CD4-positive, alpha-beta T cell (primary cell): ENCODE measurements around the gene EML6. TPM values are rescaled to one million over a fixed set of nuclear protein-coding genes. Genes with fewer than 3 reads are reported as not detected.
A peak's percentile ranks its signal among the peaks of the same experiment; 100 is the strongest.

ENCODE experiments used
- ATAC-seq: fragments of 200-7000 bp; cut with Tn5 transposase; one replicate; pipeline ENCODE4 v1.10.0; 2022; ENCODE audit warnings: mild to moderate bottlenecking; ENCODE audit not compliant: poor library complexity
- CTCF ChIA-PET: fragments of 350-600 bp; sonication (Branson Sonifier 250); formaldehyde crosslinking; loops from one replicate; lab custom pipeline; 2021; ENCODE audit warnings: antibody characterized with exemption, inconsistent platforms; lab: Charles Lee
- POLR2A ChIA-PET: fragments of 350-600 bp; sonication (Branson Sonifier 250); formaldehyde crosslinking; loops from one replicate; lab custom pipeline; 2021; ENCODE audit warnings: antibody characterized with exemption, inconsistent platforms; lab: Charles Lee
- DNase-seq, 14 experiments: peaks; one replicate each; pipeline ENCODE4 v3.0.0-alpha.2; 2013 to 2020; ENCODE audit warnings: mixed read lengths in 2 of 14
- H3K27ac ChIP-seq, 2 donors: one replicate each; pipeline versions ENCODE4 v1.5.1 to v1.7.0; 2013; ENCODE audit warnings: low read length in 2 of 2, low read depth in 1 of 2, mild to moderate bottlenecking in 1 of 2
- H3K27me3 ChIP-seq, 2 experiments: 1 replicate in 1 of 2; 2 replicates in 1 of 2; pipeline versions ENCODE4 v1.6.1 to v1.7.0; 2013; ENCODE audit warnings: low read length in 2 of 2, control low read depth in 1 of 2, mild to moderate bottlenecking in 1 of 2, moderate library complexity in 1 of 2; ENCODE audit not compliant: insufficient read depth in 2 of 2, control insufficient read depth in 1 of 2
- H3K36me3 ChIP-seq: one replicate; pipeline ENCODE4 v1.6.1; 2013; ENCODE audit warnings: low read length, control low read depth; ENCODE audit not compliant: insufficient read depth
- H3K4me1 ChIP-seq: one replicate; pipeline ENCODE4 v1.6.1; 2013; ENCODE audit warnings: low read length, control low read depth; ENCODE audit not compliant: insufficient read depth
- H3K4me3 ChIP-seq: one replicate; pipeline ENCODE4 v1.5.1; 2013; ENCODE audit warnings: mild to moderate bottlenecking, low read length, moderate library complexity
- H3K9me3 ChIP-seq, 2 experiments: 1 replicate in 1 of 2; 2 replicates in 1 of 2; pipeline versions ENCODE4 v1.6.1 to v1.7.0; 2013; ENCODE audit warnings: low read length in 2 of 2, mild to moderate bottlenecking in 2 of 2, control low read depth in 1 of 2, moderate library complexity in 1 of 2; ENCODE audit not compliant: control insufficient read depth in 1 of 2, insufficient read depth in 1 of 2
- H3K27ac Mint-ChIP-seq: one replicate; pipeline ENCODE4 v1.8.0; 2020; ENCODE audit warnings: mixed read lengths
- H3K27me3 Mint-ChIP-seq: one replicate; pipeline ENCODE4 v1.8.0; 2021; ENCODE audit warnings: mixed read lengths
- H3K36me3 Mint-ChIP-seq: one replicate; pipeline ENCODE4 v1.8.0; 2021; ENCODE audit warnings: low read depth, mixed read lengths
- H3K4me1 Mint-ChIP-seq: one replicate; pipeline ENCODE4 v1.8.0; 2021; ENCODE audit warnings: low read depth, mixed read lengths
- H3K4me3 Mint-ChIP-seq: one replicate; pipeline ENCODE4 v1.8.0; 2020; ENCODE audit warnings: mild to moderate bottlenecking, mixed read lengths
- H3K9me3 Mint-ChIP-seq: one replicate; pipeline ENCODE4 v1.8.0; 2020; ENCODE audit warnings: mixed read lengths
- CTCF ChIP-seq: fragments of 200-600 bp; IDR thresholded peaks from one replicate; pipeline ENCODE4 v1.8.0; 2022; ENCODE audit warnings: antibody characterized with exemption, mild to moderate bottlenecking
- intact Hi-C, 2 experiments: fragments of 100-400 bp; cut with DNase I in 1 of 2; cut with micrococcal nuclease in 1 of 2; formaldehyde crosslinking; loops; one replicate each; pipeline versions ENCODE4 v1.15.1 to v1.9.0; 2023 to 2025; cut with DNase I, micrococcal nuclease
- total RNA-seq, 174 experiments: library from RNA in 2 of 174; stranded (reverse) in 2 of 174; gene quantifications; one replicate each; pipeline ENCODE4 v1.2.3 and lab custom pipeline; 2021 to 2026

The EML6 gene
- total RNA-seq, 2 experiments from 2014 or later, result 0.22 to 0.34 TPM

- intact Hi-C loops, result no loop called here
- H3K27ac Mint-ChIP-seq, result no peak overlapping the region
- ATAC-seq (no peak), DNase-seq (no peak)
- no peaks in the 10 kb centered on the region for H3K9me3 Mint-ChIP-seq
- ChIA-PET POLR2A (no interaction called here), CTCF (no interaction called here)
- H3K4me1 Mint-ChIP-seq, result no peaks in the 10 kb centered on the region
- no peak for TF ChIP-seq CTCF
- Histone ChIP-seq H3K27ac (no peak overlapping the region), H3K27me3 (no peaks in the 10 kb centered on the region), H3K4me1 (peaks cover 20% of the 10 kb centered on the region), H3K36me3 (no peaks in the 10 kb centered on the region), H3K4me3 (no peak overlapping the region), H3K9me3 (peaks cover 8 to 19% of the 10 kb centered on the region in 2 experiments)
- no peaks in the 10 kb centered on the region for H3K36me3 Mint-ChIP-seq
- no peak overlapping the region for H3K4me3 Mint-ChIP-seq
- H3K27me3 Mint-ChIP-seq, result peaks cover 4% of the 10 kb centered on the region
Observed at GRCh38 chr2:54941248-54941984, 218.0 kb downstream of the EML6 start.

- no peak for TF ChIP-seq CTCF
- ATAC-seq (peak; percentile 81), DNase-seq (peak in 4 of 14 experiments; percentile 22 to 79 (median 52))
- Mint-ChIP-seq H3K4me1 (no peaks in the 10 kb centered on the region), H3K27ac (no peak overlapping the region), H3K4me3 (no peak overlapping the region), H3K36me3 (no peaks in the 10 kb centered on the region), H3K9me3 (no peaks in the 10 kb centered on the region), H3K27me3 (peaks cover 4% of the 10 kb centered on the region)
- no peak overlapping the region for H3K27ac ChIP-seq
- ChIA-PET POLR2A (no interaction called here), CTCF (no interaction called here)
- H3K4me1 ChIP-seq, result peaks cover 20% of the 10 kb centered on the region
- intact Hi-C loops, result no loop called here
- no peaks in the 10 kb centered on the region for H3K27me3 ChIP-seq
- H3K9me3 ChIP-seq, result peaks cover 8 to 13% of the 10 kb centered on the region in 2 experiments
- no peak overlapping the region for H3K4me3 ChIP-seq
- no peaks in the 10 kb centered on the region for H3K36me3 ChIP-seq
Observed at GRCh38 chr2:54942373-54942772, 218.9 kb downstream of the EML6 start.

DNA sequence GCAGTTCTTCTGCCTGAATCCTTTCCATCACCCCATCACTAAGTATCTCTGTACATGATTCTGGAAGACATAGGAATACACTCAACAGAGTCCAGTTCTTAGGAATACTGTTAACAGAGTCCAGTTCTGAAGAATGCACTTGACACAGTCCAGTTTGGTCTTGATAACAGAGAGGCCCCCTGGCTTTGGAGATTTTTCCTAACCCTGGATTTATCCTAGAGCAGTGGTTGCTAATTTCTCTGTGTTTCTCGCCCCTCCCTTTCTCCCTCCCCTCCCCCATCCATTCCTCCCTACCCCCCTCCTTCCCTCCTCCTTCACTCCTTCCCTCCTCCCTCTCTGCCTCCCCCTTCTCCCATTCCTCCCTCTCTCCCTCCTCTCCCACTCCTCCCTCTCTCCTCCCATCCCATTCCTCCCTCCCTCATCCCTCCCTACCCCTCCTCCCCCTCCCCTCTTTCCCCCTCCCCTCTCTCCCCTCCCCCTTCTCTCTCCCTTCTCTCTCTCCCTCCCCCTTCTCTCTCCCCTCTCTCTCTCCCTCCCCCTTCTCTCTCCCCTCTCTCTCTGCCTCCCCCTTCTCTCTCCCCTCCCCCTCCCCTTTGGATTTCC, 221.4 kb downstream of the EML6 start:
- H3K4me3 Mint-ChIP-seq, result no peak overlapping the region
- no peaks in the 10 kb centered on the region for H3K9me3 Mint-ChIP-seq
- H3K27ac ChIP-seq, result no peak overlapping the region
- ATAC-seq, result no peak
- H3K27ac Mint-ChIP-seq, result no peak overlapping the region
- H3K27me3 Mint-ChIP-seq, result peaks cover 4% of the 10 kb centered on the region
- CTCF ChIA-PET, result no interaction called here
- no peak for TF ChIP-seq CTCF
- no peak overlapping the region for H3K4me3 ChIP-seq
- POLR2A ChIA-PET, result no interaction called here
- no peaks in the 10 kb centered on the region for H3K4me1 Mint-ChIP-seq
- no peak for DNase-seq
- H3K4me1 ChIP-seq, result peaks cover 20% of the 10 kb centered on the region
- no peaks in the 10 kb centered on the region for H3K36me3 Mint-ChIP-seq
- H3K9me3 ChIP-seq, result peaks cover 0 to 4% of the 10 kb centered on the region in 2 experiments
- intact Hi-C loops, result no loop called here
- H3K27me3 ChIP-seq, result no peaks in the 10 kb centered on the region
- H3K36me3 ChIP-seq, result no peaks in the 10 kb centered on the region
